GM12878 (cell line): ENCODE measurements around the gene LACRT. TPM values are rescaled to one million over a fixed set of nuclear protein-coding genes. Genes with fewer than 3 reads are reported as not detected.

Experiments
- ATAC-seq: fragments of 200-7000 bp; cut with Tn5 transposase; 3 replicates; pipeline ENCODE4 v1.9.1; 2020; ENCODE audit warnings: mild to moderate bottlenecking, moderate library complexity
- BruUV-seq: library from RNA; stranded (reverse); fragments of 400-500 nt; replicated peaks from 2 replicates; lab custom pipeline; 2021; lab: Mats Ljungman, UMichigan
- CTCF ChIA-PET: fragments of 300-600 bp; sonication (Branson Sonifier 250); formaldehyde crosslinking; extraction: SDS; loops from one replicate; lab custom pipeline; 2021; ENCODE audit warnings: inconsistent platforms; lab: Yijun Ruan, JAX
- POLR2A ChIA-PET: fragments of 350-600 bp; formaldehyde crosslinking; extraction: SDS; loops from one replicate; lab custom pipeline; 2021; ENCODE audit warnings: inconsistent platforms; lab: Charles Lee
- RAD21 ChIA-PET: fragments of 300-600 bp; sonication (Branson Sonifier 250); formaldehyde crosslinking; loops from one replicate; lab custom pipeline; 2023; ENCODE audit warnings: antibody characterized with exemption; ENCODE audit not compliant: unreplicated experiment; lab: Charles Lee
- SMC1A ChIA-PET: fragments of 300-600 bp; sonication (Branson Sonifier 250); formaldehyde crosslinking; loops from one replicate; lab custom pipeline; 2023; ENCODE audit not compliant: unreplicated experiment, uncharacterized antibody; lab: Charles Lee
- DNase-seq: peaks from one replicate; pipeline ENCODE4 v3.0.0-alpha.2; 2011; ENCODE audit warnings: low read depth, low spot score
- FAIRE-seq: peaks from 3 replicates; lab custom pipeline; 2011; peaks lifted over from hg19 to GRCh38; lab: Jason Lieb, UNC
- H2AFZ ChIP-seq: 2 replicates; pipeline ENCODE4 v1.6.0; 2011; ENCODE audit warnings: low read depth, low read length, control low read depth; ENCODE audit not compliant: control insufficient read depth
- H3K27ac ChIP-seq: 2 replicates; pipeline ENCODE4 v1.5.1; 2011; ENCODE audit warnings: control low read depth; ENCODE audit not compliant: control insufficient read depth, insufficient read depth
- H3K27me3 ChIP-seq, 2 experiments: replicated peaks in 1 of 2; 2 replicates each; pipeline versions ENCODE4 v1.6.0 to v1.6.1; 2011; ENCODE audit warnings: low read length in 1 of 2; ENCODE audit not compliant: control insufficient read depth in 2 of 2, insufficient read depth in 2 of 2
- H3K36me3 ChIP-seq, 2 experiments: 2 replicates each; pipeline ENCODE4 v1.5.1; 2011; ENCODE audit warnings: low read length in 1 of 2; ENCODE audit not compliant: control insufficient read depth in 2 of 2, insufficient read depth in 2 of 2
- H3K4me1 ChIP-seq: 2 replicates; pipeline ENCODE4 v1.6.1; 2011; ENCODE audit warnings: mild to moderate bottlenecking, low read length, moderate library complexity, mixed read lengths; ENCODE audit not compliant: control insufficient read depth, insufficient read depth
- H3K4me2 ChIP-seq: 2 replicates; pipeline ENCODE4 v1.6.0; 2011; ENCODE audit warnings: control low read depth; ENCODE audit not compliant: control insufficient read depth, insufficient read depth
- H3K4me3 ChIP-seq: fragments of 200-600 bp; sonication (generic); 2 replicates; pipeline ENCODE4 v1.5.1; 2016
- H3K79me2 ChIP-seq: 2 replicates; pipeline ENCODE4 v1.6.0; 2011; ENCODE audit warnings: low read length; ENCODE audit not compliant: control insufficient read depth, insufficient read depth
- H3K9ac ChIP-seq: 2 replicates; pipeline ENCODE4 v1.8.0; 2011; ENCODE audit warnings: low read length, control low read depth, mixed read lengths; ENCODE audit not compliant: control insufficient read depth, insufficient read depth
- H3K9me3 ChIP-seq: replicated peaks from 3 replicates; pipeline ENCODE4 v1.5.1; 2011; ENCODE audit warnings: mild to moderate bottlenecking, low read length; ENCODE audit not compliant: control insufficient read depth, insufficient read depth
- H4K20me1 ChIP-seq: 2 replicates; pipeline ENCODE4 v1.6.0; 2011; ENCODE audit not compliant: control insufficient read depth, insufficient read depth
- ATF2 ChIP-seq: IDR thresholded peaks from 2 replicates; pipeline ENCODE4 v1.6.1; 2012; ENCODE audit warnings: low read length, inconsistent platforms
- ATF3 ChIP-seq: IDR thresholded peaks from 2 replicates; pipeline ENCODE4 v1.6.1; 2011; ENCODE audit warnings: low read depth, mild to moderate bottlenecking, low read length, moderate library complexity, borderline replicate concordance; ENCODE audit errors: extremely low read depth
- ATF7 ChIP-seq: fragments of 450-650 bp; IDR thresholded peaks from 2 replicates; pipeline ENCODE4 v1.6.1; 2016; ENCODE audit warnings: low read depth, mild to moderate bottlenecking
- BHLHE40 ChIP-seq, 2 experiments: fragments of 450-650 bp in 1 of 2; IDR thresholded peaks; 2 replicates each; pipeline ENCODE4 v1.6.1; 2011 to 2017; ENCODE audit warnings: low read depth in 2 of 2, borderline replicate concordance in 1 of 2, improper control_type of control experiment in 1 of 2, low read length in 1 of 2, mild to moderate bottlenecking in 1 of 2
- BMI1 ChIP-seq: fragments of 450-650 bp; IDR thresholded peaks from 2 replicates; pipeline ENCODE4 v1.6.1; 2016; ENCODE audit warnings: mild to moderate bottlenecking, moderate library complexity, borderline replicate concordance
- CEBPB ChIP-seq, 2 experiments: fragments of 150-350 bp in 1 of 2; IDR thresholded peaks; 2 replicates each; pipeline ENCODE4 v1.6.1; 2012 to 2014; ENCODE audit warnings: low read depth in 2 of 2, low read length in 2 of 2, borderline replicate concordance in 1 of 2, inconsistent platforms in 1 of 2
- ESRRA ChIP-seq: IDR thresholded peaks from 2 replicates; pipeline ENCODE4 v1.6.1; 2012; ENCODE audit warnings: mild to moderate bottlenecking, low read length, improper control_type of control experiment
- HDAC2 ChIP-seq: fragments of 200-600 bp; sonication (generic); IDR thresholded peaks from 2 replicates; pipeline ENCODE4 v1.6.1; 2017
- HSF1 ChIP-seq: fragments of 150-350 bp; IDR thresholded peaks from 2 replicates; pipeline ENCODE4 v1.6.1; 2014; ENCODE audit warnings: mild to moderate bottlenecking, low read depth, low read length
- IKZF1 ChIP-seq: fragments of 450-650 bp; conservative IDR thresholded peaks from 2 replicates; pipeline ENCODE4 v1.6.1; 2017; ENCODE audit warnings: antibody characterized with exemption, mild to moderate bottlenecking
- NR2C1 ChIP-seq: fragments of 450-650 bp; IDR thresholded peaks from 2 replicates; pipeline ENCODE4 v1.6.1; 2017; ENCODE audit warnings: antibody characterized with exemption, mild to moderate bottlenecking, moderate library complexity
- RBBP5 ChIP-seq: fragments of 200-600 bp; sonication (generic); conservative IDR thresholded peaks from 2 replicates; pipeline ENCODE4 v1.6.1; 2016
- SMARCA5 ChIP-seq: fragments of 450-650 bp; IDR thresholded peaks from 2 replicates; pipeline ENCODE4 v1.6.1; 2017; ENCODE audit warnings: mild to moderate bottlenecking
- ZBTB11 ChIP-seq: fragments of 450-650 bp; formaldehyde crosslinking; IDR thresholded peaks from 2 replicates; pipeline ENCODE4 v1.5.0; 2022; ENCODE audit warnings: mild to moderate bottlenecking, missing genetic modification characterization
- ZSCAN29 ChIP-seq: fragments of 450-650 bp; IDR thresholded peaks from 2 replicates; pipeline ENCODE4 v1.6.1; 2017; ENCODE audit warnings: mild to moderate bottlenecking, moderate library complexity
- WGBS: methylation state at CpG from one replicate; pipeline ENCODE4 v1.1.6; 2016; ENCODE audit warnings: low lambda C conversion rate; ENCODE audit not compliant: insufficient replicate concordance, insufficient coverage; ENCODE audit errors: missing lambda C conversion rate; 5-methylcytosine and 5-hydroxymethylcytosine counted together
- in situ Hi-C: fragments of 300-500 bp; cut with MboI; formaldehyde crosslinking; loops from 9 replicates; pipeline ENCODE4 v1.14.3; 2018; ENCODE audit warnings: mixed read lengths
- intact Hi-C: fragments of 100-400 bp; cut with micrococcal nuclease; formaldehyde crosslinking; loops from one replicate; pipeline ENCODE4 v1.14.2; 2022; ENCODE audit not compliant: unreplicated experiment
- polyA plus RNA-seq, 11 experiments: library from polyadenylated mRNA; depleted of rRNA in 4 of 11; unstranded in 6 of 11; stranded (reverse) in 5 of 11; fragments of >200 nt; fragmentation: Nextera tagmentation in 4 of 11; fragmentation: Illumina TruSeq in 1 of 11; extraction: Ambion mirVana in 4 of 11; extraction: Trizol in 1 of 11; gene quantifications; 1 replicate in 1 of 11; 2 replicates in 10 of 11; pipeline versions ENCODE4 v1.2.1 to v1.2.3, GENCODE V29; 2011 to 2016; ENCODE audit warnings: inconsistent platforms in 2 of 11, missing spikeins in 2 of 11, low read depth in 1 of 11
- total RNA-seq, 4 experiments: library from RNA; depleted of rRNA in 3 of 4; stranded (reverse); fragments of >200 nt in 3 of 4; fragmentation: Illumina TruSeq in 1 of 4; extraction: Trizol in 1 of 4; gene quantifications; 2 replicates each; pipeline versions ENCODE4 v1.2.1 to v1.2.3, GENCODE V29; 2013 to 2021

The LACRT gene
- total and polyA plus RNA-seq, 10 of the 15 experiments (the other 5 are each of a cell fraction or from before 2014, with no cell fraction given) = not detected

GRCh38 chr12:54595471-54595870 lies 39.2 kb downstream of the LACRT start:
- no peaks in the 10 kb centered on the region for H3K36me3 ChIP-seq
- SMC1A ChIA-PET = no interaction called here
- intact Hi-C loops = no loop called here
- H3K4me2 ChIP-seq = no peak overlapping the region
- TF ChIP-seq ATF7 (no peak), ATF3 (no peak), RBBP5 (no peak), IKZF1 (no peak), BHLHE40 (IDR thresholded peaks at IDR 0.05; ENCODE audit: borderline replicate concordance in 1 of 2, low read depth in 2 of 2, low read length in 1 of 2) (no peak), CEBPB (IDR thresholded peaks at IDR 0.05; ENCODE audit: borderline replicate concordance in 1 of 2, low read depth in 2 of 2, low read length in 2 of 2) (no peak), SMARCA5 (no peak), HSF1 (no peak), NR2C1 (no peak), ESRRA (no peak), HDAC2 (no peak), ATF2 (no peak), ZSCAN29 (no peak), ZBTB11 (no peak), BMI1 (no peak)
- TF ChIP-seq, all 136 proteins: peak for 0
- POLR2A ChIA-PET = interaction anchor here (0.6 kb wide), 1 partner anchor 11 kb away, joined by 3 read pairs; no protein-coding TSS in a partner anchor
- 40% methylated on average over 3 of the region's 3 CpGs for WGBS
- ATAC-seq = no peak
- Histone ChIP-seq H3K4me3 (no peak overlapping the region), H3K9me3 (no peaks in the 10 kb centered on the region), H3K79me2 (no peaks in the 10 kb centered on the region), H2AFZ (no peak overlapping the region), H3K27ac (no peak overlapping the region), H4K20me1 (no peaks in the 10 kb centered on the region), H3K9ac (no peak overlapping the region), H3K27me3 (peaks cover 0 to 5% of the 10 kb centered on the region in 2 experiments; a peak in 3 of 4 replicates), H3K4me1 (no peaks in the 10 kb centered on the region)
- CTCF ChIA-PET = interaction anchor here (1.0 to 2.7 kb wide), 12 partner anchors 8 to 484 kb away, joined by 3 to 19 read pairs (median 6); no protein-coding TSS in a partner anchor
- DNase-seq = no peak
- no TSS peak for BruUV-seq
- RAD21 ChIA-PET = interaction anchor here (0.5 kb wide), 1 partner anchor 78 kb away, joined by 3 read pairs; no protein-coding TSS in a partner anchor
- FAIRE-seq = no peak
- in situ Hi-C loops = no loop called here
